GM23248 (cell line): ENCODE measurements around the gene VPS13D.

ENCODE experiments used
- EZH2 ChIP-seq: fragments of 200-600 bp; sonication (generic); IDR thresholded peaks from 2 replicates; pipeline ENCODE4 v1.6.1; 2018; ENCODE audit warnings: antibody characterized with exemption, mild to moderate bottlenecking; ENCODE audit not compliant: insufficient read depth, poor library complexity, severe bottlenecking
- EZH2phosphoT487 ChIP-seq: fragments of 200-600 bp; sonication (generic); IDR thresholded peaks from 2 replicates; pipeline ENCODE4 v1.6.1; 2018; ENCODE audit warnings: antibody characterized with exemption, moderate library complexity, mild to moderate bottlenecking, low read depth; ENCODE audit not compliant: insufficient read depth

DNA sequence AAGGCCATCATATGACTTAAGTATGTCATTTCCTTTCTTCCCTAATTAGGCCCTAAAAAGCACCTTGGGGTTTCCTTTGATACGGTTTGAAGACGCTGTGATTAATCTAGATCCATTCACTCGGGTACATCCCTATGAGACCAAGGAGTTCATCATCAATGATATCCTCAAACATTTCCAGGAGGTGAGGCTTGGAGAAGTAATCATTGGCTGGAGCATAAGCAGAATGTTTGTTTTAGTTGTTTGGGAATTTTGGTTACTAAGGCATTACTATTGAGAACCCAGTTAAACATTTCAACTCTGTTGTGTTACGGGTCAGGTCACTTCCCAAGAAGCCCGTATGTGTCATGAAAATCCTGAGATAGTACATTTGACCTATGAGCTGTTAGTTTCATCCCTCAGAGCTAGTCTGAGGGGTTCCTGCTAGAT is 185.2 kb downstream of the VPS13D start:
- TF ChIP-seq EZH2phosphoT487 (no peak), EZH2 (no peak)
